HG03103 (cell line): ENCODE results near the gene SCN10A.
A peak's percentile ranks its signal among the peaks of the same experiment; 100 is the strongest.

Experiments used
- ATAC-seq: cut with Tn5 transposase; IDR thresholded peaks from one replicate; pipeline ENCODE4 v1.9.1; 2021; ENCODE audit warnings: low read depth; ENCODE audit not compliant: unreplicated experiment

SCN10A gene

GRCh38 chr3:38655708-38656300, 160.2 kb downstream of the SCN10A start:
- ATAC-seq = no peak

GRCh38 chr3:38653685-38654537, 162.1 kb downstream of the SCN10A start:
- ATAC-seq = no peak

GRCh38 chr3:38652934-38653333, 163.1 kb downstream of the SCN10A start:
- no peak for ATAC-seq

- ATAC-seq = no peak
These were observed 164.7 kb downstream of the SCN10A start for GRCh38 chr3:38651153-38651789.

DNA sequence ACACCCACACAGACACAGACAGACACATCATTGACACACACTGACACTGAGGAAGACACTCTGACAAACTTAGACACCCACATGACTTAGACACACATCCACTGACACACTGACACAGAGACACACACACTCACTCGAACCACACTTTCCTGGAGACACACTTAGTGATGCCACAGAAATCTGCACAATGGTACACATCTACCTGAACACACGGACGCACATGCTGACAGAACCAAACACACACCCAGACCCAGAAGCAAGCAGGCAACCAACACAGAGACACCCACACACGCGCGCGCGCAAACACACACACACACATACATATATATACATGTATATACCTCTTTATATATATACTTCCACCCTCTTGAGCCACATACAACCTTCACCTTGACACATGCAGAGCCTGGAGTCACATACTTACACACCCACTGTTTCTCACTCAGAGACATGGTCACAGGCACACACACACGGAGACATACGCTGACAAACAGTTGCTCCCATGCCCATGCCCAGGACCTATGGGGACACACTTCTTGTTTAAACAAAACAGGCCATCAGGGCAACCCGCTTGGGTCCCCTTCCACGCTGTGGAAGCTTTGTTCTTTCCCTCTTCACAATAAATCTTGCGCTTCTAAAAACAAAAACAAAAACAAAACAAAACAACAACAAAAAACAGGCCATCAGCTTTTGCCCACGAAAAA, 165.6 kb downstream of the SCN10A start:
- ATAC-seq = no peak

DNA sequence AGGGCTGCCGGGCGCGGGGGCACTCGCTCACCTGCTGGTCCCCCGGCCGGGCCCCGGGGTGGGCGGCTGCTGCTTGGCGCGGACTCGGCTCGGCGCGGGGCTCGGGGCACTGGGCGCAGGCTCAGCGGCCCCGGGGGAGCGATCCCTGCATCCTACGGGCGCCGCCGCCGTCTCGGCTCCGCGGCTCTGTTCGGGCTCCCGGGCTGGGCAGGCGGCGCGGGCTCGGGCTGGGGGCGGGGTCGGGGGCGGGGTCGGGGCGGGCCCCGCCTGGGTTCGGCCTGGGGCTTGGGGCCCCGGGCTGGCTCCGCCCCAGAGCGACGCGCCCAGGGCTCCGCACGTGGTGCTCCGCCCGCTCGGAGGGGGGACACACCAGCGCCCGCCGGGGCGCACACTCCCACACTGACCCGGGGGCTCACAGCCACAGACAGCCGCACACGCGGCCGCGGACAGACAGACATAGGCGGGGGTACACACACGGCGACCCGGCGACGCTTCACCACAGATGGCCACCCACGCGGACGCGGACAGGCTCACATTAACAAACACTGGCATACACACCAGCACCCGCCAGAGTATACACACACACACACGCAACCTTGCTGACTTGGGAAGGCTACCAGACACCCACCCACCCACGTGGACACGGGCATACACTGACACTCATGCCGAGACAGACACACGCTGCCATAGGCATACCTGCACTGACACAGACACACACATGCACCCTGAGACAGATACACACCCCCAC, 166.3 kb downstream of the SCN10A start, which contains the start of gene SCN5A:
Gene SCN5A (minus strand): TSS at position 188 of the 748 bp plus-strand sequence. CDS start 16,380 bp downstream, outside the sequence.
- ATAC-seq = peak; percentile 62

- no peak for ATAC-seq
These were observed 167.1 kb downstream of the SCN10A start for GRCh38 chr3:38648659-38649499.

- ATAC-seq = no peak
These were observed 167.9 kb downstream of the SCN10A start for GRCh38 chr3:38648024-38648658.

GRCh38 chr3:38647217-38647970, 168.6 kb downstream of the SCN10A start:
- no peak for ATAC-seq
